Stimulated activated CD4-positive, alpha-beta T cell treated with anti-CD3 and anti-CD28 coated beads, Interleukin-2, amount 100 ng/mL, for 48 hours (primary cell): ENCODE data around the gene TACC2.

Source experiments
- DNase-seq, 2 donors: peaks; one replicate each; pipeline ENCODE4 v3.0.0-alpha.2; 2020

TACC2 gene

GRCh38 chr10:122237331-122237990 is 248.5 kb downstream of the TACC2 start:
- DNase-seq: no peak

GRCh38 chr10:122239578-122240257 is 250.8 kb downstream of the TACC2 start:
- DNase-seq: no peak

DNA sequence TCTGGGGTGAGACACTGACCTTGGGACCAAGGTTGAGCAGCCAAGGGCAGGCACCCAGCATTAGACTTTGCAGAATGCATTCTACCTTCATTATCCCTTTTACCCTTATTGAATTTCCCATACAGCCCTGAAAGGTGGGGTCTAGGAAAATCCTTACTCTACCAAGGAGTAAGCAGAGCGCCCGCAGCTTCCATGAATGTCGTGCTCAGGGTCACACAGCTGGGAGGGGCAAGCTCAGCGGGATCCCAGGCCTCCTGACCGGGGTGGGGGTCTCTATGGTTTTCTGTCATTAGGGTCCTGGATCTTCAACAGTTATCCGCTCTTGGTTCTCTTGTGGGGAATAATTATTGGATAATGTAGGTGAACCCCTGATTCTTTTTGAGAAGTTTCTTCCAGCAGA is 251.4 kb downstream of the TACC2 start:
- no peak for DNase-seq

- DNase-seq: no peak
Observed at GRCh38 chr10:122241836-122242235, 252.9 kb downstream of the TACC2 start.

DNA sequence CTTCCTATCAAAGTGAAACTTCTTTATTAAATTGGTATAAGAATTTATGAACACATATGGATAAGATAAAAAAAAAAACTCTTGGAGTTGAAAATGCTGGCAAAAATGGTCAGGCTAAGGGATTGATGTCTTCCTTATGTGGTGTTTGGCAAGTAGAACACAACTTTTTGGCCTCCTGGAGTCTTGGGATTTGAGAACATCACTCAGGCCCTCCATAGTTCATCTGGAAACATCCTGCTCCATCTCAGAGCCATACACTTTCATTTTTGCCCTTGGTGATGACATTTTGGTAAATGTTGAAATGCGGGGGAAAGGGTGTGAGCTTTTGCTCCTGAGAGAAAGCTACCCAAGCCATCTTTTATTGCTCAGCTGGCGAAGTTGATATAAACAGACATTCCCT is 254.6 kb downstream of the TACC2 start:
- DNase-seq: no peak

DNA sequence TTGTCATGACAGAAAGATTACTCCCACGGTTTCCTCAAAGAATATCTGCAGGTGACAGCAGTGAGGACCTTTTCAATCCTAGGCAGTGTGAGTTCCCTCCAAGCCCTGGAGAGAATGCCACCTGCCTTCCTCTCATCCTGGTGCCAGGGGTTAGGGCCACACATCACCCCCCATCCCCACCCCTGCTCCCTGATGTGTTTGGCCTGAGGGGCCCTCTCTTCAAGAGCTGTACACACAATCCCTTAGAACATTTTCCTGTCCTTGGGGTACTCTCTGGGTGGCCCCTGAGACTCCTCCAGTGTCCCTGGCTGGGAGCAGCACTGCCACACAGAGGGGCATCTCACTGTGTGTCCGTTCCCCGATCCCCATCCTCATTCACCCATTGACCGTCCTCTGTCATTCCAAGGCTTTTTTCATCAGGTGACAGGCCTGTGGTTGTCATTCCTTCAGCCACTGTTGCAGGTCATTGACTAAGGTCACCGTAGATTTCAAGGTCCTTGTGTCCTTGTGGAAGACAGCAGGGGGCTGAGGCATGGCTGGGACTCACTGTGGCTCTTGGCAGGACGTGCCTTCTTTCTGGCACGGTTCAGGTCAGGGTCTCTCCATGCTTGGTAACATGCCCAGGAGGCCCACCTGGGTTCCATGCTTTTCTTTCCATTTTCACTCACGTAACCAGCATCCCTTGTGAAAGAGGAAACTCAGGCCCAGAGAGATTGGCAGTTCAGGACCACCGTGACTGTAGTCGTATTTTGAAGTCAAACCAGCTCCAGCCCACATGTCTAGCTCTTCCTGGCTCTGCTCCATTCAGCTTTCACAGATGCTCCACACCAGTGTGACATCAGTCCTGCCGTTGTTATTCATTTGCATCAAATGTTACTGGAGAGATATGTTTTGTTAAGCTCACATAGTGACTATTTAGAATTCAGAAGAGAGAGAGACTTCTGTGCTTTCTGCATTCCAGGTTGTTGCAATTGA is 255.3 kb downstream of the TACC2 start:
- no peak for DNase-seq

GRCh38 chr10:122245136-122245535 is 256.2 kb downstream of the TACC2 start:
- DNase-seq: no peak

DNA sequence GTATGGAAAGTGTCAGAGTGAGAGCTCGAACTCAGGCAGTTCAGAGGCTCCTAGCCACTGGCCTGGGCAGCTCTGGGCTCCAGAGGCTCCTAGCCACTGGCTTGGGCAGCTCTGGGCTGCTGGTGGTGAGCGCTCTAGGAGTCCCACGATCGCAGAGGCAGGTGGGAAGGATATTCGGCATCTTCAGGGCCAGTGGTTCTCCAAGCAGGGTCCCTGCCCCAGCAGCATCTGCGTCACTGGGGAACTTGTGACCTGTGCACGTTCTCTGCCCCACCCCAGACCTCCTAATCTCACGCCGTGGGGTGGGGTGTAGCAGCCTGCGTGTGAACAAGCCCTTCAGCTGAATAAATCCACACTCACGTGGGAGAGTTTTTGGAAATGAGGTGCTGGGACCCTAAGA is 256.9 kb downstream of the TACC2 start:
- DNase-seq: no peak

GRCh38 chr10:122246830-122247520 is 258.0 kb downstream of the TACC2 start:
- no peak for DNase-seq

GRCh38 chr10:122248356-122249302 is 259.7 kb downstream of the TACC2 start:
- DNase-seq: no peak

DNA sequence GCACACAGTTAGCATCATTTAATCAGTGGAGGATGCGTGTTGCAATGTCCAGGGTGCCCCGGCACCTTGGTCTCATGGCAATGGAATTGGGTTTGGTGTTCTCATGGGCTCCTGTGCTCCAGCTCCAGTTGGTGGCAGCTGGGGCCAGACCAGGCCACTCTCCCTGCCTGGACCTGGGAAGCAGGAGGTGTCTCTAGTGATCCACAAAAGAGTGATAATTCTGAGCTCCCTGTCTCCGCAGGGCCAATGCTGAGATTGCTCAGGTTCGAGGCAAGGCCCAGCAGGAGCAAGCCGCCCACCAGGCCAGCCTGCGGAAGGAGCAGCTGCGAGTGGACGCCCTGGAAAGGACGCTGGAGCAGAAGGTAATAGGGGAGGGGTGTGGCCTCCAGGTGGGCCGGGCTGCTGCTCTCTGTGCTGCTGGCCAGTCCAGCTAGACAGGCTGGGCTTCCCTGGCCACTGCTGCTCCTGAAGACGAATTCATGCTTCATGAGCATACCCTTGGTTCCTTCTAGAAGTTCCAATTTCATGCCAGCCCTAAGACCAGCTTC is 260.4 kb downstream of the TACC2 start:
- no peak for DNase-seq

DNA sequence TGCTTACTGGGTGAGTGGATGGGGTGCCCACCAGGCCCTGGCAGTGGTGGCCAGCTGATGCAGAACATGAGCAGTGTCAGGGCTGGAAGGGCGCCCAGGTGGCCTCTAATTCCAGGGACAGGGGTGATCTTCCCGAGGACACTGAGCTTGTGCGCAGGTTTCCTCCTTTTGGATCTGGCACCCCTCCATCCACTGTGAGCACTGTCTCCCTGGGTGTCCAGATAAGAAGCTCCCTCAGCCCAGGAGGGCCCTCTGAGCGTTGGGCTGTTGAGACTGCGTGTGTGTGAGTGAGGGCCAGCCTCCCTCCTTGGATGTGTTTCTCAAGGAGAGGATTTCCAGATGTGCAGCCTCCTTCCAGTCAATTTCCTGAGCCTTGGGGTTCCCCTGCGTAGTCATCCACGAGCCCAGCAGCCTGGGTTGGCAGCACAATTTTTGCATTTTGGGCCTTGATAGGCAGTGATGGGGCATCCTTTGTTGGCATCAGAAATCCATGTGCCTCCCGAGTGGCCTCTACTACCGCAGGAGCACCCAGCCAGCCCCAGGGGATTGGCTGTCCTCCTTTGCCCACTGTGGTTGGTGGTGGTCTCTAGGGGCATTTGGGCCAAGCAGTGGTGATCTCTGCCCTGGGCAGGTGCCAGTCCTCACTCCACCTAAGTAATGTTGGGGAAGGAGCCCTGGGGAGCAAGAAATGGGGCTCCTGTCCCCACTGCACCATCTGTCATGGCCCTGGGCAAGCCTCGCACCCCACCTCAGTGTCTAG is 261.2 kb downstream of the TACC2 start:
- no peak for DNase-seq

DNA sequence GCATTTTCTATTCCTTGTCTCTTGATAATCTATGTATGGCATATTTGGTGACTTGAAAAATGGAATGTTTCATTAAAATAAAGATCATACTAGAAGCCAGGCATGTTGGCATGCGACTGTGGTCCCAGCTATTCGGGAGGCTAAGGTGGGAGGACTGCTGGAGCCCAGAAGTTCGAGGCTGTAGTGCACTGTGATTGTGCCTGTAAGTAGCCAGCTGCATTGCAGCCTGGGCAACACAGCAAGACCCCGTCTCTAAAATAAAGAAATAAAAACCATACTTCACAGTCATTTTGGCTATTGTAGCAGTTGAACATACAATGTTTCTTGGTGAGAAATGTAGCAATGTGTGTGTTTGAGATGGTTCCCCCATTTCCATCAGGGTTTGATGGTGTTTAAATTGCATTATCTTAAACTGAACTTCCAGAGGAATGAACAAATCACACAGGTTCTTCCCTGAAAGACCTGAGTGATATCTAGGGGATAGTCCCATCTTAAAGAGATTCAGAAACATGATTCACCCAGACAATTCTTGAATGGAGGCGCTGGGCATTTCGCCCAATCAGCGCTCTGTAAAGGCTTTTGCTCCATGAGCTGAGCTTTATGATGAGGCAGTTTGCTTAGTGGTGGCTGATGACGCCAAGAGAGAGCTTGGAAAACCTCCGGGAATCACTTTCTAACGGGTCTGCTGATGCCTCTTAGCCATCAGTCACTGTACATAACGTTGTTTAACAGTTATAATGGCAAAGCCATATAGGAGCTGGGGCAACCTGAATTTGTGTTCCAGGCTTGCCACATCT is 262.7 kb downstream of the TACC2 start:
- no peak for DNase-seq

GRCh38 chr10:122252805-122253204 is 263.8 kb downstream of the TACC2 start:
- DNase-seq: no peak

DNA sequence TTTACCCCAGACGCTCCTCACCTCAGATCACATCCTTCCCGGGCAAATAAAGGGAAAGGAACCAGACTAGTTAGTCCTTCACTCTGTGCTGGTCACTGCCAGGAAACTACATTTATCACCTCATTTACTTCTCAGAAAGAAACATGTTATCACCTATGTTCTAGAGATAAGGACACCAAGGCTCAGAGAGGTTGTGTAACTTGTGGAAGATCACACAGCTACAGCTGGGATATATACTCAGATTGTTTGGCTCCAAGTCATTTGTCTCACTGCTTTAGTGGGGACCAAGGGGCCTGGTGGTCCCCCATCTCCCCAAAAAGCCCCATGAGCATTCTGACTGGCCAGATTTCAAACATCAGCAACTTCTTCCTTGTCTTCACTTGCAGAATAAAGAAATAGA is 264.6 kb downstream of the TACC2 start:
- DNase-seq: no peak

DNA sequence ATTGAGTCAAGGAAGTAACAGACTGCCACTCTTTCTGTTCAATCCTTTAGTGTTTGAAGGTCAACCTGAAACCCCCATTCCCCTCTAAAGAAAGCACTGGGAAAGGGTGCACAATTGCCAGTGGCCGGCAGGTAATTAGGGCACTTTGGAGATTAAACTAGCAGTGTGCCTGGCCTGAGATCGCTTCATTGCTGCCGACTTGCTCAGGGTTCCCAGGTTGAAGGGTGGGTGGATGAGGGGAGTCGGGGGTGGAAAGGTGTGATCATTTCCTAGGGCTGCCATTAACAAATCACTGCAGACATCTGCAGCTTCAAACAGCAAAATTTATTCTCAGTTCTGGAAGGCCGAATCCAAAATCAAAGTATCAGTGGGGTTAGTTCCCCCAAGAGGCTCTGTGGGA is 265.9 kb downstream of the TACC2 start:
- no peak for DNase-seq

GRCh38 chr10:122255509-122256301 is 266.7 kb downstream of the TACC2 start:
- DNase-seq: no peak

DNA sequence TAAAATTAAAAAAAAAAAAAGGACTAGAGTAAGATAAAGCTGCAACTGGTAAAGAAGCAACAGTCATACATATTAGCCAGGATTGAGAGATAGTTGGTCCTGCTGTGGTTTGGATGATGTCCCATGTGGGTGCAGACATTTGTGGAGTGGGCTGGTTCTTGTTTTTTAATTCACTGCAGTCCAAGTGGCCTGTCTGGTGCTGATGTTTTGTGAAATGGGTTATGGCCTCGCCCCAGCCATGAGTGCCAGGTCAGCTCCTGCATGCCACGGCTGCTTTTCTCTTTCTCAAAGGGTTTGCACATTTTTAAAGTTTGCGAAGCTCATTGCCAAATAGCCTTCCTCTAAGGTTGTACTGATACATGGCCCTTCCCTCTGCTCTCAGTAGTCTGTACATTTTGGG is 268.1 kb downstream of the TACC2 start:
- DNase-seq: no peak
